Skin epidermis (tissue), 12 donors: ENCODE results near the gene IGFBP4.
A peak's percentile ranks its signal among the peaks of the same experiment; 100 is the strongest.

Experiments
- H3K27ac ChIP-seq, 21 experiments: fragments of 200-600 bp; sonication (generic) in 11 of 21; one replicate each; pipeline ENCODE4 v1.5.0; 2020; ENCODE audit warnings: mild to moderate bottlenecking in 3 of 21, inconsistent platforms in 2 of 21, moderate library complexity in 2 of 21
- H3K4me3 ChIP-seq, 7 experiments: fragments of 200-600 bp; sonication (generic) in 2 of 7; one replicate each; pipeline ENCODE4 v1.5.0; 2020; ENCODE audit warnings: inconsistent platforms in 2 of 7, mild to moderate bottlenecking in 2 of 7, moderate library complexity in 1 of 7

The IGFBP4 gene

GRCh38 chr17:40467281-40467867 is 24.1 kb downstream of the IGFBP4 start:
- H3K4me3 ChIP-seq: no peak overlapping the region
- no peak overlapping the region for H3K27ac ChIP-seq

DNA sequence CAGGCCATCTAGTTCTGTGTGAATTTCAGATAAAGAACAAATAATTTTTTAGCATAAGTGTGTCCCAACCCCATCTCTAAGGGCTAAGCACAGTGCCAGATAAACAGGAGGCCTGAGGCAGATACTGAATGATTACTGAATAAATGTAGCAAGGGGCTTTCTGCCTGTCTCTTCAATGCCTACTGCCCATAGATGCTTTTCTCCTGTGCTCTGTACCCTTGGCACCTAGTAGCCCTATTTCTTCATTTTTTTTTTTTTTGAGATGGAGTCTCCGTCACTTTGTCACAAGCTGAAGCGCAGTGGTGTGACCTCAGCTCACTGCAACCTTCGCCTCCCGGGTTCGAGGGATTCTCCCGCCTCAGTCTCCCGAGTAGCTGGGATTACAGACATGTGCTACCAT is 25.3 kb downstream of the IGFBP4 start:
- Histone ChIP-seq H3K27ac (no peak overlapping the region), H3K4me3 (no peak overlapping the region)

- no peak overlapping the region for H3K27ac ChIP-seq
- no peak overlapping the region for H3K4me3 ChIP-seq
These were observed 26.8 kb downstream of the IGFBP4 start for GRCh38 chr17:40469805-40470675.

- peak overlapping the region in 2 of 21 experiments; percentile 25 to 49 for H3K27ac ChIP-seq
- no peak overlapping the region for H3K4me3 ChIP-seq
These were observed 27.9 kb downstream of the IGFBP4 start for GRCh38 chr17:40470932-40471828.

DNA sequence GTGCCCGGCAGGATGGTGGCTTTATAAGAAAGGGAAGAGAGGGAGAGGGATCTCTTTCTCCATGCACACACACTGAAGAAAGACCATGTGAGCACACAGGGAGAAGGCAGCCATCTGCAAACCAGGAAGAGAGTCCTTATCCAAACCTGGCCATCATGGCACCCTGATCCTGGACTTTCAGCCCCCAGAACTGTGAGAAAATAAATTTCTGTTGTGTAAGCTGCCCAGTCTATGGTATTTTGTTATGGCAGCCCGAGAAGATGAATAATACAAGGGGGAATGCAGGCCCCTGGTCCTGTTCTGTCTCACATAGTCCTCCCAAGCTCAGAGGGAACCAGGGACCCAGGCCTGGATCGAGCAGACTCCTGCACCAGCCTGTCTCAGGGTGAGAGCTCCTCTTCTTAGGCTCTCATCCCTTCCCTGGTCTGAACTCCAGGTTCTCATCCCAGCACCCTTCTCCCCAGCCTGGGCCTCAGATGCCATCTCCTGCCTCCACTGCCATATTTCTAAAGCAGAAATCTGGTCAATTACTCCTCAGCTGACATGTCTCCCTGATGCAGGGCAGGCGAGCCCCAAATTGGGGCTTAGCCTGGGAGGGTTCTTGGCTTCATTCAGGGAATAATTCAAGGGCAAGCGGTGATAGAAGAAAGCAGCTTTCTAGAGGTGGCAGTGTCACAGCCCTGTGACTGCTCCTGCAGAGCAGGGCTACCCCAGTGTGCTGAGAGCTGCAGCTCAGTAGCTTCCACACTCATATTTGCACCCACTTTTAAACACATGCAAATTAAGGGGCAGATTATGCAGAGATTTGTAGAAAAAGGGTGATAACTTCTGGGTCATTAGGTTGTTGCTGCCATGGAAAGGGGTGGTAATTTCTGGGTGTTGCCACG is 28.8 kb downstream of the IGFBP4 start:
- Histone ChIP-seq H3K4me3 (no peak overlapping the region), H3K27ac (peak overlapping the region in 3 of 21 experiments; percentile 25 to 49 (median 34))

GRCh38 chr17:40472733-40473452 is 29.6 kb downstream of the IGFBP4 start:
- Histone ChIP-seq H3K4me3 (no peak overlapping the region), H3K27ac (no peak overlapping the region)

- H3K27ac ChIP-seq: no peak overlapping the region
- H3K4me3 ChIP-seq: no peak overlapping the region
These were observed 30.5 kb downstream of the IGFBP4 start for GRCh38 chr17:40473573-40474365.

GRCh38 chr17:40474419-40475002 is 31.3 kb downstream of the IGFBP4 start:
- Histone ChIP-seq H3K27ac (no peak overlapping the region), H3K4me3 (no peak overlapping the region)

DNA sequence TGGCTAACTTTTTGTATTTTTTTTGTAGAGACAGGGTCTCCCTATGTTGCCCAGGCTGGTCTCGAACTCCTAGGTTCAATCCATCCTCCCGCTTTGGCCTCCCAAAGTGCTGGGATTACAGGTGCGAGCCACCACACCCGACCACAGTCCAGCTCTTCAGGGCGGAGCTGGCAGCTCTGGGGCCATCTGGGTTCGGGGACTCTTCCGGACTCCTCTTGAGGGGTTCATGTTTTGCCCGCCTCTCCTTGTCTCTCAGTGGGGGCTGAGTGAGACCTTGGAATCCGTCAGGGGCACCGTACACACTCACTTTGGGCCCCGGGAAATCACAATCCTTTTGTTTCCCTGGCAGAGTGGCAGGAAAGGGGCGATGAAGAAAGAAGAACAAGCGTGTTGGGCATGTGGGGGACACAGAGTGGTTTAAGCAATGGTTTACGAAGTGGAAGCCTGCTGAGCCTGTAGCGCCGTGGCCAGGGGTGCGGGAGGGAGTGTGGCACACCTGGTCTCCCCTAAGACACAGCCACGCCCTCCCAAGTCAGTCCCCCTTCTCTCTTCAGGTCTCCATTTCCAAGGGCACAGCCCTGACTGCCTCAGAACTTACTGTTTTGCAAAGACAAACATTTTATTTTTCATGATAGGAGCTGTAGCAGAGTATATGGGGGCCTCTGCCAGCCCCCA is 32.1 kb downstream of the IGFBP4 start:
- Histone ChIP-seq H3K27ac (peak overlapping the region in 10 of 21 experiments; percentile 1 to 62 (median 44)), H3K4me3 (no peak overlapping the region)

GRCh38 chr17:40477796-40478195 is 34.5 kb downstream of the IGFBP4 start:
- Histone ChIP-seq H3K27ac (peak overlapping the region in 3 of 21 experiments; percentile 18 to 86 (median 19)), H3K4me3 (no peak overlapping the region)

DNA sequence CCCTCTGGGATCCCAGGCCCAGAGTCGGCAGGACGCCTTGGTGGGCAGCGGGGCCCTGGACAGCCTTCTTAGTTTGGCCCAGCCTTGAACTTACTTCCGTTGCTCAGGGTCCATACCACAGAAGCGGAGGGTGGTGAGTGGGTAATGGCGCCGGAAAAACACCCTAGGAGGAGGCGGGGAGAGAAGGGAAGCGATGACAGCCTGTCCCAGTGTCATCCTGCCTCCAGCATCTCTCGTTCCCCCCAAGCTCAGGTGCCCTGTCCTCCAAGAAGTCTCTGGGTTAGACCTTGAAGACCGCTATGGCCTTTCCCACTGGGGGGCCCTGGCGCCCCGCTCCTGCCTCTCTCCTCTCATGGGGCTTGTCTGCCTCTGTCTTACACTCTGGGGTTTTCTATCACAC is 35.2 kb downstream of the IGFBP4 start:
- Histone ChIP-seq H3K27ac (peak overlapping the region in 4 of 21 experiments; percentile 18 to 92 (median 82)), H3K4me3 (no peak overlapping the region)

DNA sequence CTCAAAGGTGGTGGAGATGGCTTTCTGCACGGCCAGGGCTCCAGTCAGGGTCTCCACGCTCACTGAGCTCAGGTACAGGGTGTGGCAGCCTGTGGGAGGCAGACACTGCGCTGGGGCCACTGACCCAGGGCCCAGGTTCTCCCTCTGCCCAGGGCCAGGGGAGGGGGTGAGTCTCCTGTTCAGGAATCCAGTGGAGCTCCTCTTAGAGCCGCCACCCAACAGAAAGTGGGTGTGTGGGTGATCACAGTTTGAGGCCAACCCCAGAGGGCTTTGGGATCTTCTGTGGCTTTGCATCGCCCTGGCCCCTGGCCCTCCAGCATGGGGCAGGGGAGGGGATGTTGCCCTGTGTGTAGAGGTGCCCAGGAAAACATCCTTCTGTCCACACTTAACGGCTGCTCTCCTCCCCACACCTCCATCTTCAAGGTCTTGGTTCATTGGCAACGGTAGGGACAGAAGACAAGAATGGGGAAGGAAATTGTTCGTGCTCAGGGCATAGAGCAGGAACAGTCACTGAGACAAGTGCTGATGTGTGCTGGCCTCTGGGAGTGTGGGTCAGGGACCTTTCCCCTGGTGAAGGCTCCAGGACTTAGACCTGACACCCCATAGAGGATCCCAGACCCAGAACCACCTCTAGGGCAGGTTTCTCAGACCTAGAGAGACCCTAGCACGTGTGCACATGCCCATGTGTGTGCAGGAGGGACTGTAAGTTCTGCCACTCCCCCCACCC is 36.7 kb downstream of the IGFBP4 start:
- H3K4me3 ChIP-seq: no peak overlapping the region
- H3K27ac ChIP-seq: peak overlapping the region in 18 of 21 experiments; percentile 6 to 92 (median 64)

DNA sequence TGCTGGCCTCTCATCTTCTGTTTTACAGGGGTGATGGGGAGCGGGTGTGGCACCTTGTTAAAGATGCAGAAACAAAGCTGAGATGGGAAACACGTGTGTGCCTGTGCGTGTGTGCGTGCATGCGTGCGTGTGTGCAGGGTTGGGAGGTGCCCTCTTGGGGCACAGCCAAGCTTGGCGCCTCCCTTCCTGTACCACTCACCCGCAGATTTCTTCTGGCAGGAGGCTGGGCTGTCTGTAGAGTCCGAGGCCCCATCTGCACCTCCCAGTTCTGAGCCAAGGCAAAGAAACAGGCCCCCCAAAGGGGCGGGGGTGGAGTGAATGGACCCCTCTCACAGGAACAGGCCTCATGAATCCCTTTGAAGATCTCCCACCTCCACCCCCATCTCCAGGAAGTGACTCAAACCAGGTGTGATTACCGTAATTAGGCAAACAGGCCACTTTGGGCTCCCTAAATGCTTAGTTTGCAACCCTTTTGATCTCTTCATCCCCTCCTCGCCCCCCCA is 37.3 kb downstream of the IGFBP4 start:
- Histone ChIP-seq H3K4me3 (no peak overlapping the region), H3K27ac (peak overlapping the region in 20 of 21 experiments; percentile 6 to 92 (median 56))

DNA sequence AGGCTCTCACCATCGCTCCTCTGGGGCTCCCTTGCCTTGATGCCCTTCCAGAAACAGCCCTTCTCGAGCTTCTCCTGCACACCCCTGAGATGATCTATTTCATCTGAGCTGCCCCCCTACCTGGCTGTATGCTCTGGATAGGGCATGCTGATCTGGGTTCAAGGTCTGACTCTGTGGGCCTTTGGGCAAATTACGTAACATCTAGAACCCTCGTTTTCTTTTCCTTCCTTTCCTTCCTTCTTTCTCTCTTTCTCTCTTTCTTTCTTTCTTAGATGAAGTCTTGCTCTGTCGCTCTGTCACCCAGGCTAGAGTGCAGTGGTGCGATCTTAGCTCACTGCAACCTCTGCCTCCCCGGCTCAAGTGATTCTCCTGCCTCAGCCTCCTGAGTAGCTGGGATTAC is 37.9 kb downstream of the IGFBP4 start:
- H3K27ac ChIP-seq: peak overlapping the region in 20 of 21 experiments; percentile 6 to 92 (median 54)

GRCh38 chr17:40482722-40483121 is 39.5 kb downstream of the IGFBP4 start:
- H3K4me3 ChIP-seq: no peak overlapping the region
- H3K27ac ChIP-seq: peak overlapping the region in 9 of 21 experiments; percentile 2 to 81 (median 47)

More for the DNA sequence above, 37.9 kb downstream of the IGFBP4 start:
- H3K4me3 ChIP-seq: no peak overlapping the region

GRCh38 chr17:40483679-40484078 is 40.4 kb downstream of the IGFBP4 start:
- peak overlapping the region in 6 of 21 experiments; percentile 19 to 81 (median 54) for H3K27ac ChIP-seq
- no peak overlapping the region for H3K4me3 ChIP-seq
